Astrocyte (in vitro differentiated cells and primary cell): ENCODE results near the gene TUBG1. TPM values are rescaled to one million over a fixed set of nuclear protein-coding genes. Genes with fewer than 3 reads are reported as not detected.

Experiments used
- DNase-seq: peaks from one replicate; pipeline ENCODE4 v3.0.0-alpha.2; 2010; ENCODE audit warnings: low read depth
- FAIRE-seq: peaks from 2 replicates; lab custom pipeline; 2011; peaks lifted over from hg19 to GRCh38; lab: Jason Lieb, UNC
- H2AFZ ChIP-seq: 2 replicates; pipeline ENCODE4 v1.6.0; 2012; ENCODE audit warnings: low read depth, low read length, inconsistent platforms
- H3K27ac ChIP-seq: 2 replicates; pipeline ENCODE4 v1.5.1; 2011; ENCODE audit warnings: low read depth, low read length, inconsistent platforms
- H3K27me3 ChIP-seq: 2 replicates; pipeline ENCODE4 v1.6.0; 2011; ENCODE audit warnings: low read length, inconsistent platforms; ENCODE audit not compliant: insufficient read depth
- H3K36me3 ChIP-seq: 2 replicates; pipeline ENCODE4 v1.5.1; 2011; ENCODE audit warnings: low read length, inconsistent platforms; ENCODE audit not compliant: insufficient read depth
- H3K4me1 ChIP-seq: 2 replicates; pipeline ENCODE4 v1.5.1; 2011; ENCODE audit warnings: low read length, inconsistent platforms; ENCODE audit not compliant: insufficient read depth
- H3K4me2 ChIP-seq: 2 replicates; pipeline ENCODE4 v1.6.0; 2012; ENCODE audit warnings: low read length, inconsistent platforms
- H3K4me3 ChIP-seq: 2 replicates; pipeline ENCODE4 v1.5.1; 2011; ENCODE audit warnings: low read depth, mild to moderate bottlenecking, low read length, inconsistent platforms; ENCODE audit not compliant: insufficient read depth
- H3K79me2 ChIP-seq: 2 replicates; pipeline ENCODE4 v1.6.0; 2012; ENCODE audit warnings: mild to moderate bottlenecking, low read length, inconsistent platforms; ENCODE audit not compliant: insufficient read depth
- H3K9ac ChIP-seq: 2 replicates; pipeline ENCODE4 v1.6.0; 2012; ENCODE audit warnings: mild to moderate bottlenecking, low read length, inconsistent platforms
- H3K9me3 ChIP-seq: 2 replicates; pipeline ENCODE4 v1.5.1; 2012; ENCODE audit warnings: low read depth, mild to moderate bottlenecking, low read length, inconsistent platforms; ENCODE audit not compliant: insufficient read depth
- H4K20me1 ChIP-seq: 2 replicates; pipeline ENCODE4 v1.6.0; 2012; ENCODE audit warnings: low read length, inconsistent platforms; ENCODE audit not compliant: insufficient read depth
- H3K27ac Mint-ChIP-seq: one replicate; pipeline ENCODE4 v1.8.0; 2021; ENCODE audit warnings: mild to moderate bottlenecking, mixed read lengths; ENCODE audit not compliant: unreplicated experiment
- H3K27me3 Mint-ChIP-seq: one replicate; pipeline ENCODE4 v1.8.0; 2021; ENCODE audit warnings: low read depth, mixed read lengths; ENCODE audit not compliant: unreplicated experiment
- H3K36me3 Mint-ChIP-seq: one replicate; pipeline ENCODE4 v1.8.0; 2021; ENCODE audit warnings: low read depth, mixed read lengths; ENCODE audit not compliant: unreplicated experiment
- H3K4me1 Mint-ChIP-seq: one replicate; pipeline ENCODE4 v1.8.0; 2021; ENCODE audit warnings: low read depth, mixed read lengths; ENCODE audit not compliant: unreplicated experiment
- H3K4me3 Mint-ChIP-seq: one replicate; pipeline ENCODE4 v1.8.0; 2021; ENCODE audit warnings: mild to moderate bottlenecking, moderate library complexity, mixed read lengths; ENCODE audit not compliant: unreplicated experiment
- H3K9me3 Mint-ChIP-seq: one replicate; pipeline ENCODE4 v1.8.0; 2021; ENCODE audit warnings: mild to moderate bottlenecking, mixed read lengths; ENCODE audit not compliant: unreplicated experiment
- EZH2 ChIP-seq: IDR thresholded peaks from 2 replicates; pipeline ENCODE4 v1.6.1; 2012; ENCODE audit warnings: mild to moderate bottlenecking, low read length, inconsistent platforms; ENCODE audit not compliant: insufficient read depth
- total RNA-seq: library from RNA; stranded (reverse); gene quantifications from 2 replicates; pipeline ENCODE4 v1.2.1, GENCODE V29; 2021
- TF ChIP-seq, protein P1 (sequence below): IDR thresholded peaks from 2 replicates; pipeline ENCODE4 v1.5.1; 2011; ENCODE audit warnings: low read depth, mild to moderate bottlenecking, inconsistent platforms, low read length, moderate library complexity; ENCODE audit not compliant: insufficient read depth

Gene TUBG1
- total RNA-seq, 1 donor from 2014 or later, result 47.2 TPM

DNA sequence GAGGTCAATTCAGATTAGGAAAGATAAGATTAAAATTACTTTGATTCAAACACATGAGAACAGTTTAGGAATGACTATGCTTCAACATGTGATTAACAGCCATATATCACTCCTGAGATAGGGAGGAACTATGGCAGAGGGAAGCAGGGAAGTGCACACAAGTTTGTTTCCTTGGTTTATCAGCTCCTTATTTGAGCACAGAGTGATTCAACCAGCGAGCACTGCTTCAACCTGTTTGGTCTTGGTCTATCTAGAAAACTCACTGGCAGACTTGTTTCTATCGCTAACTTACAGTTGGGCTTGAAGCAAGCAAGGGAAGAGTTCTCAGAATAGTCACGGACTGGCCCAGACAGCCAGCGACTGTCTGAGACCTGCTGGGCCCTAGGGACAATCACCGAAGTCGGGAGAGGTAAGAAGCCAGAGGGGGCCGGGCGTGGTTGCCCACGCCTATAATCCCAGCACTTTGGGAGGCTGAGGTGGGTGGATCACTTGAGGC lies 23.5 kb downstream of the TUBG1 start:
- Histone ChIP-seq H3K4me2 (no peak overlapping the region), H3K27me3 (no peaks in the 10 kb centered on the region), H3K27ac (no peak overlapping the region), H4K20me1 (no peaks in the 10 kb centered on the region), H3K9ac (no peak overlapping the region), H3K4me1 (no peaks in the 10 kb centered on the region), H2AFZ (no peak overlapping the region), H3K9me3 (no peaks in the 10 kb centered on the region), H3K79me2 (no peaks in the 10 kb centered on the region), H3K4me3 (no peak overlapping the region), H3K36me3 (no peaks in the 10 kb centered on the region)
- no peak for FAIRE-seq
- Mint-ChIP-seq H3K36me3 (no peaks in the 10 kb centered on the region), H3K4me1 (no peaks in the 10 kb centered on the region), H3K9me3 (no peaks in the 10 kb centered on the region), H3K27ac (no peak overlapping the region), H3K4me3 (no peak overlapping the region), H3K27me3 (peaks cover 2% of the 10 kb centered on the region)
- TF ChIP-seq, protein P1, sequence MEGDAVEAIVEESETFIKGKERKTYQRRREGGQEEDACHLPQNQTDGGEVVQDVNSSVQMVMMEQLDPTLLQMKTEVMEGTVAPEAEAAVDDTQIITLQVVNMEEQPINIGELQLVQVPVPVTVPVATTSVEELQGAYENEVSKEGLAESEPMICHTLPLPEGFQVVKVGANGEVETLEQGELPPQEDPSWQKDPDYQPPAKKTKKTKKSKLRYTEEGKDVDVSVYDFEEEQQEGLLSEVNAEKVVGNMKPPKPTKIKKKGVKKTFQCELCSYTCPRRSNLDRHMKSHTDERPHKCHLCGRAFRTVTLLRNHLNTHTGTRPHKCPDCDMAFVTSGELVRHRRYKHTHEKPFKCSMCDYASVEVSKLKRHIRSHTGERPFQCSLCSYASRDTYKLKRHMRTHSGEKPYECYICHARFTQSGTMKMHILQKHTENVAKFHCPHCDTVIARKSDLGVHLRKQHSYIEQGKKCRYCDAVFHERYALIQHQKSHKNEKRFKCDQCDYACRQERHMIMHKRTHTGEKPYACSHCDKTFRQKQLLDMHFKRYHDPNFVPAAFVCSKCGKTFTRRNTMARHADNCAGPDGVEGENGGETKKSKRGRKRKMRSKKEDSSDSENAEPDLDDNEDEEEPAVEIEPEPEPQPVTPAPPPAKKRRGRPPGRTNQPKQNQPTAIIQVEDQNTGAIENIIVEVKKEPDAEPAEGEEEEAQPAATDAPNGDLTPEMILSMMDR, result no peak
- no peak for TF ChIP-seq EZH2
- DNase-seq, result no peak

DNA sequence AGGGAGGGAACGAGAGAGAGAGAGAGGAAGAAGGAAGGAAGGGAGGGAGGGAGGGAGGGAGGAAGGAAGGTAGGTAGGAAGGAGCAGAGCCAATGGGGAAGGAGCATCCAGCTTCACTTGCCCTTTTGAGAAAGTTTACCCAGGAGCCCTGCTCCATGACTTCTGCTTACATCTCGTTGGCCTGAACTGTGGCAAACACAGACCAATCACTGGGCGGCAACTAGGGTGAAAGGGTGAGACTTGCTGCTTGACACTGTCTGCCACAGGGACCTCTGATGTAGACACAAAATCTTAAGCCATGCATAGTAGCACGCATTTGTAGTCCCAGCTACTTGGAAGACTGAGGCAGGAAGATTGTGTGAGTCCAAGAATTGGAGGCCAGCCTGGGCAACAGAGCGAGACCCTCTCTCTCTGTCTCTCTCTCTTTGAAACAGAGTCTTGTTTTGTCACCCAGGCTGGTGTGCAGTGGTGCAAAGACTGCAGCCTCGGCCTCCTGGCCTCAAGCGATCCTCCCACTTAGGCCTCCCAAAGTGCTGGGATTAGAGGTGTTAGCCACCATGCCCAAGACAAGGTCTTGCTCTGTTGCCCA lies 30.1 kb downstream of the TUBG1 start:
- Histone ChIP-seq H3K4me2 (no peak overlapping the region), H3K36me3 (no peaks in the 10 kb centered on the region), H3K27me3 (peaks cover 4% of the 10 kb centered on the region), H4K20me1 (no peaks in the 10 kb centered on the region), H3K27ac (no peak overlapping the region), H3K4me3 (no peak overlapping the region), H3K79me2 (no peaks in the 10 kb centered on the region), H3K9ac (no peak overlapping the region), H3K9me3 (no peaks in the 10 kb centered on the region), H2AFZ (no peak overlapping the region), H3K4me1 (no peaks in the 10 kb centered on the region)
- peaks cover 33% of the 10 kb centered on the region for H3K27me3 Mint-ChIP-seq
- H3K36me3 Mint-ChIP-seq, result no peaks in the 10 kb centered on the region
- no peaks in the 10 kb centered on the region for H3K9me3 Mint-ChIP-seq
- no peak for FAIRE-seq
- DNase-seq, result no peak
- no peak overlapping the region for H3K4me3 Mint-ChIP-seq
- no peak overlapping the region for H3K27ac Mint-ChIP-seq
- TF ChIP-seq, protein P1, result no peak
- no peak for TF ChIP-seq EZH2
- no peaks in the 10 kb centered on the region for H3K4me1 Mint-ChIP-seq

GRCh38 chr17:42640121-42640520 lies 30.6 kb downstream of the TUBG1 start:
- DNase-seq, result no peak
- Histone ChIP-seq H3K27ac (no peak overlapping the region), H3K9ac (no peak overlapping the region), H3K36me3 (no peaks in the 10 kb centered on the region), H4K20me1 (no peaks in the 10 kb centered on the region), H3K4me2 (no peak overlapping the region), H3K9me3 (no peaks in the 10 kb centered on the region), H3K79me2 (no peaks in the 10 kb centered on the region), H3K4me1 (no peaks in the 10 kb centered on the region), H3K27me3 (peaks cover 4% of the 10 kb centered on the region), H2AFZ (no peak overlapping the region), H3K4me3 (no peak overlapping the region)
- TF ChIP-seq EZH2, result no peak
- TF ChIP-seq, protein P1, result no peak
- H3K36me3 Mint-ChIP-seq, result no peaks in the 10 kb centered on the region
- H3K4me1 Mint-ChIP-seq, result no peaks in the 10 kb centered on the region
- no peak for FAIRE-seq
- no peak overlapping the region for H3K27ac Mint-ChIP-seq
- no peaks in the 10 kb centered on the region for H3K9me3 Mint-ChIP-seq
- no peak overlapping the region for H3K4me3 Mint-ChIP-seq
- peaks cover 34% of the 10 kb centered on the region for H3K27me3 Mint-ChIP-seq
